ENCODE measurements around the gene KCNJ6.

DNA sequence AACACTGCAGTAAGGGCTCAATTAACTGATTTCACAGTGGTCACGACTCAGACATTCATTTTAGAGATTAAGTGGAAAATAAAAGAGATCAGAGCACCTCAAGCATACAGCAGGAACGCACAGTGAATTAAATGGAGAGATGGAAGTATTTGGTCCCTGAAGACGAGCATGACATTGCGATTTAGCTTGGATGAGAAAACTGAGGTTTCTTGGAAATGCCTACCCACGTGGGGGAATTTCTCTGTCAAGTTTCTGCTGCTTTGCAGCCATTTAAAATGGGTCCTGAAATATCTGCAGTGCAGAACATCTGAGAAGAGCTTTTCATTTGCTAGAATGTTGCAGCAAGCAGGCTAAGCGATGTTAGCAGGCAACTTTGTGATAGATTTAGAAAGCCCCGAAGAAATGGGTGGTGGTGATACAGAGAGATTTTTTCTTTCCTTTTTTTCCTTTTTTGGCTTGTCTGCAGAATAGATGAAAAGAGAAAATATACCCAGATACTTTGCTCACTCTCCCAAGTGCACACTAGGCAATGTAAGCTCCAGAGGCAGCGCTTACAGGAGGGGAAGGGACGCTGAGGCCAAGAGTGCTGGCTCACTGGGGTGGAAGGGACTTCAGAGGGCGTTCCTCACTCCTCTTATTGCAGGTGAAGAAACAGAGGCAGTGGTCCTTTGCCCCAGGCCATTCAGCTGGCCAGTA, 258.0 kb downstream of the KCNJ6 start:
- no peak for TF ChIP-seq SIN3A (IDR thresholded peaks at IDR 0.05; ENCODE audit: low read depth)
- no peak for TF ChIP-seq POLR2AphosphoS5 (IDR thresholded peaks at IDR 0.05; ENCODE audit: low read depth, low read length)
- TF ChIP-seq, protein P1, sequence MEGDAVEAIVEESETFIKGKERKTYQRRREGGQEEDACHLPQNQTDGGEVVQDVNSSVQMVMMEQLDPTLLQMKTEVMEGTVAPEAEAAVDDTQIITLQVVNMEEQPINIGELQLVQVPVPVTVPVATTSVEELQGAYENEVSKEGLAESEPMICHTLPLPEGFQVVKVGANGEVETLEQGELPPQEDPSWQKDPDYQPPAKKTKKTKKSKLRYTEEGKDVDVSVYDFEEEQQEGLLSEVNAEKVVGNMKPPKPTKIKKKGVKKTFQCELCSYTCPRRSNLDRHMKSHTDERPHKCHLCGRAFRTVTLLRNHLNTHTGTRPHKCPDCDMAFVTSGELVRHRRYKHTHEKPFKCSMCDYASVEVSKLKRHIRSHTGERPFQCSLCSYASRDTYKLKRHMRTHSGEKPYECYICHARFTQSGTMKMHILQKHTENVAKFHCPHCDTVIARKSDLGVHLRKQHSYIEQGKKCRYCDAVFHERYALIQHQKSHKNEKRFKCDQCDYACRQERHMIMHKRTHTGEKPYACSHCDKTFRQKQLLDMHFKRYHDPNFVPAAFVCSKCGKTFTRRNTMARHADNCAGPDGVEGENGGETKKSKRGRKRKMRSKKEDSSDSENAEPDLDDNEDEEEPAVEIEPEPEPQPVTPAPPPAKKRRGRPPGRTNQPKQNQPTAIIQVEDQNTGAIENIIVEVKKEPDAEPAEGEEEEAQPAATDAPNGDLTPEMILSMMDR (IDR thresholded peaks at IDR 0.05 in 2 of 3, conservative IDR thresholded peaks at IDR 0.05 in 1 of 3; ENCODE audit: borderline replicate concordance in 1 of 3, insufficient read depth in 1 of 3, low read depth in 2 of 3, low read length in 2 of 3): no peak
- no peak for TF ChIP-seq POLR2A (IDR thresholded peaks at IDR 0.05; ENCODE audit: borderline replicate concordance, extremely low read depth, insufficient read depth, insufficient read length)
- TF ChIP-seq CEBPB (IDR thresholded peaks at IDR 0.05; ENCODE audit: low read depth): no peak
- no peak for TF ChIP-seq JUND (IDR thresholded peaks at IDR 0.05)
- TF ChIP-seq YY1 (IDR thresholded peaks at IDR 0.05; ENCODE audit: extremely low read depth, insufficient replicate concordance, low read depth, low read length): no peak
- TF ChIP-seq EZH2 (IDR thresholded peaks at IDR 0.05): no peak
- TF ChIP-seq ZNF274 (IDR thresholded peaks at IDR 0.05; ENCODE audit: low read depth, low read length): no peak
- TF ChIP-seq, protein P2, sequence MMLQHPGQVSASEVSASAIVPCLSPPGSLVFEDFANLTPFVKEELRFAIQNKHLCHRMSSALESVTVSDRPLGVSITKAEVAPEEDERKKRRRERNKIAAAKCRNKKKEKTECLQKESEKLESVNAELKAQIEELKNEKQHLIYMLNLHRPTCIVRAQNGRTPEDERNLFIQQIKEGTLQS (IDR thresholded peaks at IDR 0.05): no peak
- no peak for TF ChIP-seq TCF7L2 (IDR thresholded peaks at IDR 0.05; ENCODE audit: borderline replicate concordance, extremely low read depth, insufficient read depth, insufficient read length)
- TF ChIP-seq RAD21 (IDR thresholded peaks at IDR 0.05; ENCODE audit: low read depth): no peak
- no peak for TF ChIP-seq EZH2phosphoT487 (IDR thresholded peaks at IDR 0.05; ENCODE audit: borderline replicate concordance)

Measured in HCT116 (cell line).